Measurements from ENCODE around the gene ANO2.

The ANO2 gene

DNA sequence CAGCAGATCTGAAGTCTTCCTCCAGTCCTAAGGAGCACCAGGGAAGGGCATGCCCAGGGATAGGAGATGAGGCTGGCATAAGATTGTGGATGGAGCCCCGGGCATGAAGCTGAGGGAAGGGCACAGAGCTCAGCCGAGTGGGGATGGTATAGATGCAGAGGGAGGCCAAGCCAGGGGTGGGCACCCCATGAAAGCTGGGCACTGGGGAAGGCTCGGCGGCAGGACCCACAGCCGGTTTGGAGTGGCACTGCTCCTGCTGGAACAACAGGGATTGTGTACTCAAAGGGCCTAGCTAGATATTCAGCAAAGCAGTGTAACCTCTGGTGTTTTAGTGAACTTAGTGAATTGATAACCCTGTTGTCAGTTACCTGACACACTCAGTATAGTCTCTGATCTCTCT lies 396.0 kb downstream of the ANO2 start:
- H3K4me2 ChIP-seq (ENCODE audit: low read length) = no peak overlapping the region
- H4K20me1 ChIP-seq (ENCODE audit: control insufficient read depth, insufficient read depth, low read depth, low read length) = no peaks in the 10 kb centered on the region
- H3K27ac ChIP-seq (ENCODE audit: low read depth, low read length) = no peak overlapping the region
- no peaks in the 10 kb centered on the region for H3K79me2 ChIP-seq (ENCODE audit: control insufficient read depth, low read length)
- H3K4me3 ChIP-seq (ENCODE audit: low read length) = no peak overlapping the region
- no peaks in the 10 kb centered on the region for H3K36me3 ChIP-seq (ENCODE audit: control insufficient read depth, low read length)
- H3K9me3 ChIP-seq (ENCODE audit: control insufficient read depth, insufficient read depth, low read length) = no peaks in the 10 kb centered on the region
- H3F3A ChIP-seq (ENCODE audit: control insufficient read depth, insufficient read depth) = no peaks in the 10 kb centered on the region
- TF ChIP-seq, protein P1, sequence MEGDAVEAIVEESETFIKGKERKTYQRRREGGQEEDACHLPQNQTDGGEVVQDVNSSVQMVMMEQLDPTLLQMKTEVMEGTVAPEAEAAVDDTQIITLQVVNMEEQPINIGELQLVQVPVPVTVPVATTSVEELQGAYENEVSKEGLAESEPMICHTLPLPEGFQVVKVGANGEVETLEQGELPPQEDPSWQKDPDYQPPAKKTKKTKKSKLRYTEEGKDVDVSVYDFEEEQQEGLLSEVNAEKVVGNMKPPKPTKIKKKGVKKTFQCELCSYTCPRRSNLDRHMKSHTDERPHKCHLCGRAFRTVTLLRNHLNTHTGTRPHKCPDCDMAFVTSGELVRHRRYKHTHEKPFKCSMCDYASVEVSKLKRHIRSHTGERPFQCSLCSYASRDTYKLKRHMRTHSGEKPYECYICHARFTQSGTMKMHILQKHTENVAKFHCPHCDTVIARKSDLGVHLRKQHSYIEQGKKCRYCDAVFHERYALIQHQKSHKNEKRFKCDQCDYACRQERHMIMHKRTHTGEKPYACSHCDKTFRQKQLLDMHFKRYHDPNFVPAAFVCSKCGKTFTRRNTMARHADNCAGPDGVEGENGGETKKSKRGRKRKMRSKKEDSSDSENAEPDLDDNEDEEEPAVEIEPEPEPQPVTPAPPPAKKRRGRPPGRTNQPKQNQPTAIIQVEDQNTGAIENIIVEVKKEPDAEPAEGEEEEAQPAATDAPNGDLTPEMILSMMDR (IDR thresholded peaks at IDR 0.05; ENCODE audit: low read depth, low read length, poor library complexity, severe bottlenecking) = no peak
- TF ChIP-seq EZH2phosphoT487 (IDR thresholded peaks at IDR 0.05; ENCODE audit: borderline replicate concordance, low read length) = no peak
- no peaks in the 10 kb centered on the region for H3K4me1 ChIP-seq (ENCODE audit: control insufficient read depth, low read length)
- H3K9me2 ChIP-seq (replicated peaks; ENCODE audit: control insufficient read depth, low read length) = no peaks in the 10 kb centered on the region
- peaks cover 32% of the 10 kb centered on the region for H3K27me3 ChIP-seq (ENCODE audit: control insufficient read depth, low read length)

DNA sequence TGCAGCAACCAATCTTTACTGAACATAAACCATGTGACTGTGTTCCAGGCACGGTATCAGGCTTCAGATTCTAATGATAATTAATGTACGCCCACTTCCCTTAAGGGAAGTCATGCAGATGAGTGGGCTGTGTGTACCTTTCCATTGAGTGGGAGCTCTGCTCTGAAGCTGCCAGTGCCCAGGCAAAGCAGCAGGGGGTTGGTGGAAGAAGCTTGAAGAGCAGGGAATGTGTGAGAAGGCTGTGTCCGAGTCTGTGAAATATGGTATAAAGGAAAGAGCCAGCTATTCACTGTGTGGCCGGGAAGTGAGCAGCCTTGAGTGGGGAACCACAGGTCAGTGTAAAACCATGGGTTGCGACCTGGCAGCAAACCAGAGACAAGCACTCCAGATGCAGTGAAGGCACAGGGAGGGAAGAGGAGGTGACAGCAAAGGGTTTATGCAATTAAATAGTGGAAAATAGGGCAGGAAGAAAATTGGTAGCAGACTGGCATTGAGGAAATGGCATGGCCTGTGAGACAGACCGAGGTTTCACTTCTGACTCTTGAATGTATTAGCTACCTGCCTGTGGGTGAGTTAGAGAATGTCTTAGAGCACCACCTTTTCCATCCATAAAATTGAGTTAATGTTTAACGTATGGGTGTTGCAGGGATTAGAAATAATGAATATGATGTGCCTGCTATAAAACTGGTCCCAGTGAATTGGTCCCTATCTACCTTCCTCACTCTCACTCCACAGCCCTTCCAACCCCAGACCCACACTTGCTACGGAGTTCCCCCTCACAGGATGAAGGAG lies 396.7 kb downstream of the ANO2 start:
- Histone ChIP-seq H3K9me3 (ENCODE audit: control insufficient read depth, insufficient read depth, low read length) (no peaks in the 10 kb centered on the region), H3K4me1 (ENCODE audit: control insufficient read depth, low read length) (no peaks in the 10 kb centered on the region), H3K9me2 (replicated peaks; ENCODE audit: control insufficient read depth, low read length) (no peaks in the 10 kb centered on the region), H4K20me1 (ENCODE audit: control insufficient read depth, insufficient read depth, low read depth, low read length) (no peaks in the 10 kb centered on the region), H3K27me3 (ENCODE audit: control insufficient read depth, low read length) (peaks cover 32% of the 10 kb centered on the region), H3K4me2 (ENCODE audit: low read length) (no peak overlapping the region), H3K36me3 (ENCODE audit: control insufficient read depth, low read length) (no peaks in the 10 kb centered on the region), H3F3A (ENCODE audit: control insufficient read depth, insufficient read depth) (no peaks in the 10 kb centered on the region), H3K79me2 (ENCODE audit: control insufficient read depth, low read length) (no peaks in the 10 kb centered on the region), H3K4me3 (ENCODE audit: low read length) (no peak overlapping the region), H3K27ac (ENCODE audit: low read depth, low read length) (no peak overlapping the region)
- TF ChIP-seq, protein P1 (IDR thresholded peaks at IDR 0.05; ENCODE audit: low read depth, low read length, poor library complexity, severe bottlenecking) = no peak
- no peak for TF ChIP-seq EZH2phosphoT487 (IDR thresholded peaks at IDR 0.05; ENCODE audit: borderline replicate concordance, low read length)

DNA sequence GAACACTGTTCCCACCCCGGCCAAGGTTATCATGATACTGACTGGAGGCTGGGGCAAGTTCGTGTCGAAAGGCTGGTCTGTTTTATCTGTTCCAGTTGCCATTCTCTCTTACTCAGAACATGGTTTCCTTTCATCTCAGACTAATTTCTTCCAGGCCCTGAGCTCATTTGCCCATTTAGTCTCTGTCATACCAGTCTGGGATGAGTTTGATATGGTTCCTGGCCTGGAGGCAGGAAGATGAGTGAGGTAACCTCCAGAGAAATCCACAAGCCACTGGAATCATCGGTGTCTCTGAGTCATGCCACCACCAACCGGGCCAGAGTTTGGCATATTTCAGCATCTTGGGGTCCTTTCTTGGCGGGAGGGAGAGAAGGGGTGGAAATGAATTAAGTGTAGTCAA lies 398.4 kb downstream of the ANO2 start:
- H3K79me2 ChIP-seq (ENCODE audit: control insufficient read depth, low read length) = no peaks in the 10 kb centered on the region
- no peaks in the 10 kb centered on the region for H3K9me2 ChIP-seq (replicated peaks; ENCODE audit: control insufficient read depth, low read length)
- no peak overlapping the region for H3K4me2 ChIP-seq (ENCODE audit: low read length)
- H3K4me1 ChIP-seq (ENCODE audit: control insufficient read depth, low read length) = no peaks in the 10 kb centered on the region
- H3K36me3 ChIP-seq (ENCODE audit: control insufficient read depth, low read length) = no peaks in the 10 kb centered on the region
- TF ChIP-seq, protein P1 (IDR thresholded peaks at IDR 0.05; ENCODE audit: low read depth, low read length, poor library complexity, severe bottlenecking) = no peak
- no peak for TF ChIP-seq EZH2phosphoT487 (IDR thresholded peaks at IDR 0.05; ENCODE audit: borderline replicate concordance, low read length)
- H3K27ac ChIP-seq (ENCODE audit: low read depth, low read length) = no peak overlapping the region
- no peaks in the 10 kb centered on the region for H3F3A ChIP-seq (ENCODE audit: control insufficient read depth, insufficient read depth)
- H3K27me3 ChIP-seq (ENCODE audit: control insufficient read depth, low read length) = peaks cover 32% of the 10 kb centered on the region
- H4K20me1 ChIP-seq (ENCODE audit: control insufficient read depth, insufficient read depth, low read depth, low read length) = no peaks in the 10 kb centered on the region
- no peaks in the 10 kb centered on the region for H3K9me3 ChIP-seq (ENCODE audit: control insufficient read depth, insufficient read depth, low read length)
- no peak overlapping the region for H3K4me3 ChIP-seq (ENCODE audit: low read length)

All from DOHH2 (cell line).